ENCODE measurements around the gene MYO6. TPM values are rescaled to one million over a fixed set of nuclear protein-coding genes. Genes with fewer than 3 reads are reported as not detected.

Gene MYO6
- total RNA-seq, 2 experiments from 2014 or later: not detected

DNA sequence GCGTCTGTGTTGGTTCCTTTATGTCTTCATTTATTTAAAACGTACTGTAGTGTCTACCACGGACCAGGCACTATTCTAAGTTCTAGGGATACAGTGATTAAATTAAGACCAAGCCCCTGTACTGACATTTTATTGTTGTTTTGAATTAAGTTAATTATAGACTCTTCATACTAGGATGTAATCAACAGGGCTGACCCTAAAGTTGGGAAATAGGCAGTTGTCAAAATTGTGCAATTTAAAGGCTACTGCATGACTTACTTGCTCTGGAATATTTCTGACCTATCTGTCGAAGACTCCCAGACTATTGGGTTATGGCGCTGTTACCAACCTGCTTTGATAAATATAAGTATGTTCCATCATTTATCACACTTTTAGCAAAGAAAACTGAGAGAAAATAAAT lies 6.7 kb downstream of the MYO6 start:
- BruUV-seq (replicated peaks): no TSS peak
- Histone ChIP-seq H3K79me2 (ENCODE audit: insufficient read depth, low read depth, low read length) (no peaks in the 10 kb centered on the region), H3K9me2 (ENCODE audit: insufficient read depth, low read length) (no peaks in the 10 kb centered on the region), H3K9me3 (ENCODE audit: low read length) (no peaks in the 10 kb centered on the region), H3K4me2 (ENCODE audit: low read length) (no peak overlapping the region), H2AFZ (ENCODE audit: low read length) (no peak overlapping the region), H4K20me1 (ENCODE audit: insufficient read depth, low read length) (no peaks in the 10 kb centered on the region), H3K27ac (ENCODE audit: low read depth, low read length, poor library complexity, severe bottlenecking) (no peak overlapping the region), H3K4me3 (ENCODE audit: low read depth, low read length, poor library complexity, severe bottlenecking) (no peak overlapping the region), H3K36me3 (ENCODE audit: insufficient read depth, low read length) (no peaks in the 10 kb centered on the region), H3K4me1 (ENCODE audit: insufficient read depth, low read length, poor library complexity, severe bottlenecking) (no peaks in the 10 kb centered on the region)
- ChIA-PET CTCF (ENCODE audit: unreplicated experiment) (no interaction called here), POLR2A (interaction anchor here (0.6 kb wide), 1 partner anchor 432 kb away, joined by 3 read pairs; no protein-coding TSS in a partner anchor)
- DNase-seq (ENCODE audit: low spot score): no peak
- intact Hi-C loops (cut with micrococcal nuclease; ENCODE audit: unreplicated experiment): no loop called here
- TF ChIP-seq, protein P1, sequence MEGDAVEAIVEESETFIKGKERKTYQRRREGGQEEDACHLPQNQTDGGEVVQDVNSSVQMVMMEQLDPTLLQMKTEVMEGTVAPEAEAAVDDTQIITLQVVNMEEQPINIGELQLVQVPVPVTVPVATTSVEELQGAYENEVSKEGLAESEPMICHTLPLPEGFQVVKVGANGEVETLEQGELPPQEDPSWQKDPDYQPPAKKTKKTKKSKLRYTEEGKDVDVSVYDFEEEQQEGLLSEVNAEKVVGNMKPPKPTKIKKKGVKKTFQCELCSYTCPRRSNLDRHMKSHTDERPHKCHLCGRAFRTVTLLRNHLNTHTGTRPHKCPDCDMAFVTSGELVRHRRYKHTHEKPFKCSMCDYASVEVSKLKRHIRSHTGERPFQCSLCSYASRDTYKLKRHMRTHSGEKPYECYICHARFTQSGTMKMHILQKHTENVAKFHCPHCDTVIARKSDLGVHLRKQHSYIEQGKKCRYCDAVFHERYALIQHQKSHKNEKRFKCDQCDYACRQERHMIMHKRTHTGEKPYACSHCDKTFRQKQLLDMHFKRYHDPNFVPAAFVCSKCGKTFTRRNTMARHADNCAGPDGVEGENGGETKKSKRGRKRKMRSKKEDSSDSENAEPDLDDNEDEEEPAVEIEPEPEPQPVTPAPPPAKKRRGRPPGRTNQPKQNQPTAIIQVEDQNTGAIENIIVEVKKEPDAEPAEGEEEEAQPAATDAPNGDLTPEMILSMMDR (conservative IDR thresholded peaks at IDR 0.05; ENCODE audit: low read length): no peak
- no peak for TF ChIP-seq EZH2phosphoT487 (IDR thresholded peaks at IDR 0.05; ENCODE audit: borderline replicate concordance, low read depth, low read length)

DNA sequence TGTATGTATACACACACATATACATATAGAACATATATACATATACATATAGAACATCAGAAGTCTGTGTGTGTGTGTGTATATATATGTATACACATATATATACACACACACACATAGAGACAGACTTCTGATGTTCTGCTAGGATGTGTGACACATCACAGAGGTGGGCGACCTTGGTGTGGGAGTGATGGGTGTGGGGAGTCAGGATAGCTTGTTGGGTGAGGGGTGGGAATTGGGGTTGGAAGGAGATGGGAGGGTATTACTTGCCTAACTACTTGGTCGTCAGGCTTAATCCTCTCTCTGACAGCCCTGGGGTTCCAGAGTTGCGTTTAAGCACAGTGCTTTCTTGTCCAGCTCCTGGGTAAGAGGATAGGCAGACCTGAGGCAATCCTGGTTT lies 8.3 kb downstream of the MYO6 start:
- H4K20me1 ChIP-seq (ENCODE audit: insufficient read depth, low read length): no peaks in the 10 kb centered on the region
- ChIA-PET CTCF (ENCODE audit: unreplicated experiment) (interaction anchor here (0.6 kb wide), 1 partner anchor 19 kb away, joined by 3 read pairs; no protein-coding TSS in a partner anchor), POLR2A (no interaction called here)
- BruUV-seq (replicated peaks): no TSS peak
- H2AFZ ChIP-seq (ENCODE audit: low read length): no peak overlapping the region
- no peaks in the 10 kb centered on the region for H3K4me1 ChIP-seq (ENCODE audit: insufficient read depth, low read length, poor library complexity, severe bottlenecking)
- H3K9me2 ChIP-seq (ENCODE audit: insufficient read depth, low read length): no peaks in the 10 kb centered on the region
- H3K4me3 ChIP-seq (ENCODE audit: low read depth, low read length, poor library complexity, severe bottlenecking): no peak overlapping the region
- no peak overlapping the region for H3K4me2 ChIP-seq (ENCODE audit: low read length)
- no peak overlapping the region for H3K27ac ChIP-seq (ENCODE audit: low read depth, low read length, poor library complexity, severe bottlenecking)
- DNase-seq (ENCODE audit: low spot score): no peak
- intact Hi-C loops (cut with micrococcal nuclease; ENCODE audit: unreplicated experiment): no loop called here
- H3K79me2 ChIP-seq (ENCODE audit: insufficient read depth, low read depth, low read length): no peaks in the 10 kb centered on the region
- H3K9me3 ChIP-seq (ENCODE audit: low read length): no peaks in the 10 kb centered on the region
- no peak for TF ChIP-seq EZH2phosphoT487 (IDR thresholded peaks at IDR 0.05; ENCODE audit: borderline replicate concordance, low read depth, low read length)
- TF ChIP-seq, protein P1 (conservative IDR thresholded peaks at IDR 0.05; ENCODE audit: low read length): no peak
- H3K36me3 ChIP-seq (ENCODE audit: insufficient read depth, low read length): no peaks in the 10 kb centered on the region

DNA sequence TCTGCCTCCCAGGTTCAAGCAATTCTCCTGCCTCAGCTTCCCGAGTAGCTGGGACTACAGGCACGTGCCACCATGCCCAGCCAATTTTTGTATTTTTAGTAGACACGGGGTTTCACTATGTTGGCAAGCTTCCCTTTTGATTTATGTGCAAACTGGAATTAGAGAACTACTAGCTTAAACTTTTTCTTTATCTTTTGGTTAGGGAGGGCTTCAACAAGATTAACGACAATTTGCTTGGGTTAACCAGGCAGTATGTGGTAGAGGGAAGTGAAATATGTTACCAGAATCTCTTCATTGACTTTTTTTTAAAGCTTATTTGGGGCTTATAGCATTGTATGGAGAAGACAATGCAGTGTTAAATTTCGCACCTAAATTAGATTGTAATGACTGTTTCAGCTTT lies 9.0 kb downstream of the MYO6 start:
- no peaks in the 10 kb centered on the region for H3K36me3 ChIP-seq (ENCODE audit: insufficient read depth, low read length)
- no peak overlapping the region for H2AFZ ChIP-seq (ENCODE audit: low read length)
- no peak overlapping the region for H3K27ac ChIP-seq (ENCODE audit: low read depth, low read length, poor library complexity, severe bottlenecking)
- H3K4me2 ChIP-seq (ENCODE audit: low read length): no peak overlapping the region
- H3K4me1 ChIP-seq (ENCODE audit: insufficient read depth, low read length, poor library complexity, severe bottlenecking): no peaks in the 10 kb centered on the region
- DNase-seq (ENCODE audit: low spot score): no peak
- TF ChIP-seq, protein P1 (conservative IDR thresholded peaks at IDR 0.05; ENCODE audit: low read length): no peak
- TF ChIP-seq EZH2phosphoT487 (IDR thresholded peaks at IDR 0.05; ENCODE audit: borderline replicate concordance, low read depth, low read length): no peak
- H4K20me1 ChIP-seq (ENCODE audit: insufficient read depth, low read length): no peaks in the 10 kb centered on the region
- H3K4me3 ChIP-seq (ENCODE audit: low read depth, low read length, poor library complexity, severe bottlenecking): no peak overlapping the region
- CTCF ChIA-PET (ENCODE audit: unreplicated experiment): interaction anchor here (0.7 kb wide), 1 partner anchor 1485 kb away, joined by 3 read pairs; no protein-coding TSS in a partner anchor
- intact Hi-C loops (cut with micrococcal nuclease; ENCODE audit: unreplicated experiment): no loop called here
- BruUV-seq (replicated peaks): no TSS peak
- no peaks in the 10 kb centered on the region for H3K9me2 ChIP-seq (ENCODE audit: insufficient read depth, low read length)
- POLR2A ChIA-PET: no interaction called here
- H3K79me2 ChIP-seq (ENCODE audit: insufficient read depth, low read depth, low read length): no peaks in the 10 kb centered on the region
- no peaks in the 10 kb centered on the region for H3K9me3 ChIP-seq (ENCODE audit: low read length)

Data from OCI-LY7 (cell line).